GM21576 (cell line): Measurements from ENCODE around the gene LRRC46.

ENCODE experiments used
- ATAC-seq: cut with Tn5 transposase; IDR thresholded peaks from one replicate; pipeline ENCODE4 v1.9.1; 2021; ENCODE audit warnings: mild to moderate bottlenecking, moderate library complexity; ENCODE audit not compliant: unreplicated experiment

The LRRC46 gene

GRCh38 chr17:47850692-47851573, 19.5 kb downstream of the LRRC46 start, which contains the start of gene SP6:
Gene SP6 (minus strand): TSS chr17:47851163. CDS start chr17:47848429, 2,734 bp downstream.
- ATAC-seq, result no peak

DNA sequence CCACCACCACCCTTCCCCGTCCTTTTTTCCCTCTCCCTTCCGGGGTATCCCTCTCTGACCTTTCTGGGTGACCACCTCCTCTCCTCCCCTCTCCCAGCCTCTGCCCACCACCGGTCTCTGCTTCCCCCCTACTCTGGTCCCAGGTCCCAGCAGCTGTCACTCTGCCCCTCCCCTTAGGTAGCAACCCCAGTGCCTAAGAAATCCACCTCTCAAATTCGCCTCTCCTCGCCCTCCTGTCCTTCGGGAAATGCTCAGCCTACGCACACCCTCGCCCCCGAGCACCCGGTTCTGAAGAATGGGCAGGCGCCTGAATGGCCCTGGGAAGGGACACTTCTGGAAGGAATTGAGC, 20.3 kb downstream of the LRRC46 start:
- ATAC-seq, result no peak

DNA sequence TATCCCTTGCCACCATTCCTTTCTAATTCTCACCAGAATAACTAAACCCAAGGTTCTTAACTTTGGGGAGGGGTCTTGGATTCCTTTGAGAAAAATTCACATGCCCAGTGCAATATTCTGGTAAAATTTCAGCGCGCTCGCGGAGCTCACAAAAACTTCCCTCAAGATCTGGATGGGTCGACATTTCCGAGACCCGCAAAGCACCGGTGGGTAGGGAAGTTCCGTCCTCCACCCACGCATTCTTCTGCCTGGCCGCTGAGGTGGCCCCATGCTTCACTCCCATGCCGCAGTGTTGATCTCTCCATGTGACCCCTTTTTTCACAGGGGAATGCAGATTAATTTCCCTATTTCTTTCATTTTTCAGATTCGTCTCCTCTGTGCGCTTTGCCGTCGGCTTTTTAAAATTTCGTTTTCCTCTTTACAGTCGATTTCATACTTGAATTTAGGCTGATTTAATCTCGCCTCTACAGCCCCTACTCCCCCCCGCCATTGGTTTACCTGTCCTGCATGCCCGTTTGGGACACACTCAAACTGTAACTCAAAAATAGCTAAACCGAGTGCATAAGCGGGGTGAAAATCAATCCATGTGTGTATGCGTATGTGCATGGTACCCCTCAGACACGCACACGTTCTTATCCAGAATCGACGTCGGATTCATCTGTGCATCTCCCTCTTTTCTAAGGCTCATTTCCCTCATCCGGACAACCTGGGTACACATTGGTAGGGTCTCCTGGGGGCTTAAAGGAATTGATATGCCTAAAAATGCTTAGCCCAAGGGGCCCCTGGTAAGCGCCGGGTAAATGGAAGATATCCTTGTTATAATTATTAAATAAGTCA, 20.9 kb downstream of the LRRC46 start:
- no peak for ATAC-seq

GRCh38 chr17:47853616-47854015, 22.1 kb downstream of the LRRC46 start:
- ATAC-seq, result no peak

DNA sequence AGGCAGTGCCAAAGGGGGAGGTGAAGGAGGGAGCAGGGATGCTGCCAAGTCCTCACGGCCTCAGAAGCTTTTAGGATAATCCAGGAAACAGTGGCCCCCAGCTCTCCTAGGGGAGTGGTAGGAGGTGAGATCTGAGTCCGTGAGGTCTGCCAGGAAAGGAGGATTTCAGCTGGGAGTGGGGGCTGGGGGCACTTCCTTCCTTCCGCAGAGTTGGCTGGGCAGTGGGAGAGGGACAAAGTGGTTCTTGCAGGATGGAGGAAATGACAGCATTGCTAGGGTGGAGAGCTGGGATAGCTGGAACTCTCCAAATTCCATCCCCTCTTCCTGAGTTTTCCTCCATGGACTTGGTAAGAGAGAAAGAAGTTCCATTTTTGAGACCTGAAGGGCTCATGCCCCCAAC, 24.3 kb downstream of the LRRC46 start:
- ATAC-seq, result no peak

DNA sequence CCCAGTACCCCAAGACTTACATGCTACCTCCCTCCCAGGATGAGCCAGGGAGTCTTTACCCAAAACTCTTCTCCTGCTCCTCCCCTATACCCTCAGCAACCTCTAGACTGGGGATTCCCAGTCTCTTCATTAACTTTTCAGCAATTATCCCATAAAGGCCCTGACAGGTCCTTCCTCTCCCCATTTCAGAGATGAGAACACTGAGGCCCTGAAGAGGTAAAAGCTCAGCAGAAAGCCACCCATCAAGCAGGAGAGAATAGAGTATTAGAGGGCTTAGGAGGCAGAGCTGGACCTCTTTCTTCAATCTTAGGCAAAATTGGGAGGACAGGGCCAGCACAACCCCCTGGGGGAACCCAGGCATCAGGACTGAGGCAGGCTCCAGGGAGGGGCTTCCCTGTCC, 25.4 kb downstream of the LRRC46 start:
- no peak for ATAC-seq

- no peak for ATAC-seq
Observed at GRCh38 chr17:47857551-47858455, 26.3 kb downstream of the LRRC46 start.

GRCh38 chr17:47860386-47860785, 28.9 kb downstream of the LRRC46 start:
- ATAC-seq, result no peak

DNA sequence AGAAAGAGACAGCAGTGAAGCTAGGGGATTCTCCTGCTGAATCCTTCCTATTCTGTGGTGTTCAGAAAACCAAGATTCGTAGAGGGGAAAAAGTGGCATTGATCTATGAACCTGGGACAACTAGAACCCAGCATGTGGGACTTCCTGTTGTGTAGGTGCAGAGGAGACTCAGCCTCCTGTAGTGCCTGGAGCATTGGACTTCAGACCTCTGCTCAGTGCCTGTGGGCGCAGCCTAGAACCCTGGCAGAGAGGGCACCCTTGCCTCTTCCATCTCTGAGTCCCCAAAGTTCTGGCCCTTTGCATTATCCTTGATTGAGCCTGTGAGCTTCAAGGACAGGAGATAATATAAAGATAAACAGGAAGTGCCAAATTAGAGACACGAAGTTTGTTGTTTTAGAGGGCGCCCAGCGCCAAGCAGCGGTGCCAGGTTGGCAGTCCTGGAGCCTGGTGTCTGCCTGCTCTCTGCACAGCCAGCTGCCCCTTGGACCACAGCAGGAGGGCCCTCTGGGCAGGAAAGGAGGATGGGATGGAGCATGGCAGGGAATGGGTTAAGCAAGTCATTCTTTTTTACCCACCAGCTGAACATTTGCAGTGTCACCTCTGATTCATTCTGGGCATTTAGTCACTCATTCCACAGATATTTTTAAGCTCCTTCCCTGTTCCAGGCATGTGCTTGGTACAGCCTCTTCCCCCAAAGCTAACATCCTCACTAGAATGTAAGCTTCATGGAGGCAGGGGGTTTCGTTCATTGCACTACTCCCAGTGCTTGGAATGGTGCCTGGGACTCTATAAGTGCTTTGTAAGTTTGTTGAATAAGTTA, 31.4 kb downstream of the LRRC46 start:
- no peak for ATAC-seq

DNA sequence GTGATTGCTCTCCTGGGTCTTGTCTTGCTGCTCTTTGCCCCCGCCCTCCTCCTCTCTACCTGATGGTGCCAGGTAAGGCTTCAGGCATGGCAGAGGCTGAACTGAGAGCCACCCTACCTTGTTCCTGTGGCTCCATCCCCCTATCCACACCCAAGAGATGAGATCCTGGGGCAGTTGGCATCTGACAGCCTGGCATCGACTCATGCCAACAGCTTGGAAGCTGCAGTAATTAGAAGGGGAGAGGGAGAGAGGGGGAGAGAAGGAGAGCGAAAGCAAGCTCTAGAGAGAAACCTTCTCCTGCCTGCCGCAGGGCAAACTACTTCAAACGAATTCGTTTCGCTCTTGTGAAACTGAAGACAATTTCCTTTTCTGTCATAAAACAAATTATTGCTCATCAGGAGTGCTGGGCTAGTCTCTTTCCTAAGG, 33.3 kb downstream of the LRRC46 start:
- no peak for ATAC-seq

- no peak for ATAC-seq
Observed at GRCh38 chr17:47866941-47867340, 35.5 kb downstream of the LRRC46 start.

- ATAC-seq, result no peak
Observed at GRCh38 chr17:47867813-47868533, 36.5 kb downstream of the LRRC46 start.

DNA sequence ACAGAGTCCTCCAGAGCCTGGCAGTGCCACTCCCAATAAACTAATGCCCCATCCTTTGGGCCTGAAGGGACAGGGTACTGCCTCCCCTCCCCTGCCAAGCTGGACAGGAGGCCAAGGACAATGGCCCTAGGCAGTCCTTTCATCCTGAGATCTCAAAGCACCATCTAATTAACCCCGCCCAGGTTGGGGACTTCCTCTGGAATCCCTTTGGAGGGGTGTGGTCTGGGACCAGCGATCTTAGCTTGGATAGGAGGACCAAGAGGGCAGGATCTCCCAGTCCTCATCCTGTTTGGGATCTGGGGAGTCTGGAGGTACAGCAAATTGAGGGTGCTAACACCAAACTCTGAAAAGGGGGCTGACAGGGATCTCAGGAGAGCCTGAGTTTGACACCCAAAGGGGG, 37.6 kb downstream of the LRRC46 start:
- no peak for ATAC-seq

DNA sequence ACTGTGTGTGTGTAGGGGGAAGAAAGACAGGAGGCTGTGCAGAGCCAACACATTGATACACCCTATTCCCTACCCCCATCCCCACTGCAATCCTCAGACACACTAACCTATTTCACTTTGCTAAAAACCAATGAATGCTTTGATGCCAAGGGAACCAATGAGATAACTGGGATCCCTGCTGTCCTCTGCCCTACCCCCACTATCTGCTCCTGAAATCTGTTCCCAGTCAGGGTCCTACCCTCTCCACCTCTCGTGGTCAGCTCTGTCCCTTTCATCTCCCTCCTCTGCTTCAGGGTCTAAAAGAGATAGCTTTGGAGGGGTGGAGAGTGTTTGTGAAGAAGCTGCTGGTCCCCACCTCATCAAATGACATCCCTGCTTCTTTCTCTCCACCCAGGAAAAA, 38.6 kb downstream of the LRRC46 start:
- ATAC-seq, result no peak

- ATAC-seq, result no peak
Observed at GRCh38 chr17:47871048-47871447, 39.6 kb downstream of the LRRC46 start.

GRCh38 chr17:47872019-47872650, 40.7 kb downstream of the LRRC46 start:
- no peak for ATAC-seq

DNA sequence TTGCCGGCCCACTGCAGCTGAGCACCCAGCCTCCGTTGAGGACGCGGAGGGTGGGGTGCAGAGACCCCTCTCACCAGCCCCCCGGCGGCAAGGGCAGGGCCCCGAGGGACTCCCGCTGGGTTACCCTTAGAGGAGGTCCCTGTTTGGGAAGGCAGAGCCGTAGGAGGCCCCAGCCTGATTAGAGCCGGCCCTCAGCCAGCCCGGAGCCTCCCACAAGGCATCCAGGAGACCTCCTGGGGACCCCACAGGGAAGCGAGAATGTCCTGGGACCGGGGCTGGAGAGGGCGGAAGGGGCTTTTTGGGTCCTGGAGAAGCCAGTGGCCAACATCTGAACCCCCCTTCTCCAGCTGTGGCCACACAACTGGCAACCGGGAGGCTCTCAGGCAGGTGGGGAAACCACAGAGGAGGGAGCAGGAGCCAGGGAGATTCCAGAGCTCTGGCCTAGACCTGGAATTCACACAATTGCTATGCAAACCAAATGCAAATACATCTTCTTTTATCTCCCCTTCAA, 41.2 kb downstream of the LRRC46 start:
- ATAC-seq, result no peak

- ATAC-seq, result no peak
Observed at GRCh38 chr17:47873200-47874090, 42.0 kb downstream of the LRRC46 start.
